HUES6 (cell line): ENCODE results near the gene PTPRE.

Experiments
- H3K27ac ChIP-seq: 2 replicates; pipeline ENCODE4 v1.7.0; 2013; ENCODE audit warnings: low read depth, mild to moderate bottlenecking, low read length, inconsistent platforms
- H3K27me3 ChIP-seq: 2 replicates; pipeline ENCODE4 v1.6.1; 2013; ENCODE audit warnings: low read length; ENCODE audit not compliant: control insufficient read depth, insufficient read depth
- H3K36me3 ChIP-seq: 2 replicates; pipeline ENCODE4 v1.6.1; 2013; ENCODE audit warnings: low read length; ENCODE audit not compliant: control insufficient read depth, insufficient read depth
- H3K4me1 ChIP-seq: 2 replicates; pipeline ENCODE4 v1.6.1; 2013; ENCODE audit warnings: low read length; ENCODE audit not compliant: control insufficient read depth, insufficient read depth
- H3K4me3 ChIP-seq: 2 replicates; pipeline ENCODE4 v1.5.1; 2013; ENCODE audit warnings: low read depth, low read length
- H3K9ac ChIP-seq: one replicate; pipeline ENCODE4 v1.6.1; 2013; ENCODE audit warnings: mild to moderate bottlenecking, low read length
- H3K9me3 ChIP-seq: 2 replicates; pipeline ENCODE4 v1.6.1; 2013; ENCODE audit warnings: low read depth, low read length; ENCODE audit not compliant: control insufficient read depth, insufficient read depth

Gene PTPRE

GRCh38 chr10:128050936-128051335 lies 144.0 kb downstream of the PTPRE start:
- peaks cover 9% of the 10 kb centered on the region; the same call in 1 of the 2 replicates for H3K4me1 ChIP-seq
- H3K4me3 ChIP-seq = no peak overlapping the region
- no peaks in the 10 kb centered on the region for H3K36me3 ChIP-seq
- no peak overlapping the region for H3K9ac ChIP-seq
- H3K27ac ChIP-seq = no peak overlapping the region
- H3K27me3 ChIP-seq = peaks cover 10% of the 10 kb centered on the region; the same call in 1 of the 2 replicates
- H3K9me3 ChIP-seq = no peaks in the 10 kb centered on the region

GRCh38 chr10:128051548-128051947 lies 144.6 kb downstream of the PTPRE start:
- Histone ChIP-seq H3K4me3 (no peak overlapping the region), H3K36me3 (no peaks in the 10 kb centered on the region), H3K9ac (no peak overlapping the region), H3K27me3 (peaks cover 4% of the 10 kb centered on the region; the same call in 1 of the 2 replicates), H3K9me3 (no peaks in the 10 kb centered on the region), H3K4me1 (peaks cover 9% of the 10 kb centered on the region; the same call in 1 of the 2 replicates), H3K27ac (no peak overlapping the region)

GRCh38 chr10:128052696-128053095 lies 145.8 kb downstream of the PTPRE start:
- no peak overlapping the region for H3K9ac ChIP-seq
- H3K9me3 ChIP-seq = no peaks in the 10 kb centered on the region
- H3K27ac ChIP-seq = no peak overlapping the region
- H3K4me3 ChIP-seq = no peak overlapping the region
- H3K4me1 ChIP-seq = peaks cover under 1% of the 10 kb centered on the region; the same call in 1 of the 2 replicates
- no peaks in the 10 kb centered on the region for H3K27me3 ChIP-seq
- H3K36me3 ChIP-seq = no peaks in the 10 kb centered on the region

GRCh38 chr10:128053356-128053755 lies 146.5 kb downstream of the PTPRE start:
- Histone ChIP-seq H3K27me3 (no peaks in the 10 kb centered on the region), H3K36me3 (no peaks in the 10 kb centered on the region), H3K4me1 (no peaks in the 10 kb centered on the region; the same call in 1 of the 2 replicates), H3K9ac (no peak overlapping the region), H3K4me3 (no peak overlapping the region), H3K9me3 (no peaks in the 10 kb centered on the region), H3K27ac (no peak overlapping the region)

GRCh38 chr10:128054163-128054970 lies 147.5 kb downstream of the PTPRE start:
- Histone ChIP-seq H3K27me3 (no peaks in the 10 kb centered on the region), H3K36me3 (no peaks in the 10 kb centered on the region), H3K9ac (no peak overlapping the region), H3K9me3 (no peaks in the 10 kb centered on the region), H3K27ac (no peak overlapping the region), H3K4me1 (no peaks in the 10 kb centered on the region), H3K4me3 (no peak overlapping the region)

- Histone ChIP-seq H3K9ac (no peak overlapping the region), H3K4me3 (no peak overlapping the region), H3K36me3 (no peaks in the 10 kb centered on the region), H3K27me3 (no peaks in the 10 kb centered on the region), H3K4me1 (no peaks in the 10 kb centered on the region), H3K27ac (no peak overlapping the region), H3K9me3 (no peaks in the 10 kb centered on the region)
Observed at GRCh38 chr10:128055061-128055868, 148.4 kb downstream of the PTPRE start.

GRCh38 chr10:128056303-128057050 lies 149.6 kb downstream of the PTPRE start:
- Histone ChIP-seq H3K4me3 (no peak overlapping the region), H3K9me3 (no peaks in the 10 kb centered on the region), H3K27me3 (no peaks in the 10 kb centered on the region), H3K9ac (no peak overlapping the region), H3K27ac (no peak overlapping the region), H3K4me1 (no peaks in the 10 kb centered on the region), H3K36me3 (no peaks in the 10 kb centered on the region)

GRCh38 chr10:128058106-128058749 lies 151.3 kb downstream of the PTPRE start:
- H3K4me3 ChIP-seq = no peak overlapping the region

GRCh38 chr10:128058750-128059134 lies 151.8 kb downstream of the PTPRE start:
- Histone ChIP-seq H3K9ac (no peak overlapping the region), H3K9me3 (no peaks in the 10 kb centered on the region), H3K27ac (no peak overlapping the region), H3K36me3 (no peaks in the 10 kb centered on the region), H3K4me1 (peaks cover 18% of the 10 kb centered on the region), H3K27me3 (no peaks in the 10 kb centered on the region), H3K4me3 (no peak overlapping the region)

More at GRCh38 chr10:128058106-128058749, 151.3 kb downstream of the PTPRE start:
- no peaks in the 10 kb centered on the region for H3K36me3 ChIP-seq
- no peaks in the 10 kb centered on the region for H3K27me3 ChIP-seq
- no peak overlapping the region for H3K9ac ChIP-seq
- no peak overlapping the region for H3K27ac ChIP-seq
- H3K9me3 ChIP-seq = no peaks in the 10 kb centered on the region
- H3K4me1 ChIP-seq = peaks cover 14% of the 10 kb centered on the region

GRCh38 chr10:128059266-128059981 lies 152.5 kb downstream of the PTPRE start:
- no peaks in the 10 kb centered on the region for H3K27me3 ChIP-seq
- H3K27ac ChIP-seq = no peak overlapping the region
- H3K4me1 ChIP-seq = peaks cover 25% of the 10 kb centered on the region
- no peaks in the 10 kb centered on the region for H3K9me3 ChIP-seq
- no peak overlapping the region for H3K9ac ChIP-seq
- no peak overlapping the region for H3K4me3 ChIP-seq
- no peaks in the 10 kb centered on the region for H3K36me3 ChIP-seq
